Endometrial microvascular endothelial cells (primary cell): ENCODE results near the gene LMBR1L. TPM values are rescaled to one million over a fixed set of nuclear protein-coding genes. Genes with fewer than 3 reads are reported as not detected.

ENCODE experiments used
- in situ Hi-C: cut with HindIII; loops from 2 replicates; pipeline ENCODE4 v1.10.0; 2017; ENCODE audit warnings: low sequenced_read_pairs, low pct_unique_long_range_greater_than_20kb; ENCODE audit errors: inconsistent ontology term
- total RNA-seq: library from RNA; depleted of rRNA; stranded (reverse); fragments of >200 nt; gene quantifications from one replicate; pipeline ENCODE4 v1.2.3, GENCODE V29; 2015; ENCODE audit errors: inconsistent ontology term

LMBR1L gene
- total RNA-seq, 1 donor from 2014 or later: 59.4 TPM

- in situ Hi-C loops: no loop called here
These were observed 16.5 kb upstream of the LMBR1L start for GRCh38 chr12:49126852-49127763.

DNA sequence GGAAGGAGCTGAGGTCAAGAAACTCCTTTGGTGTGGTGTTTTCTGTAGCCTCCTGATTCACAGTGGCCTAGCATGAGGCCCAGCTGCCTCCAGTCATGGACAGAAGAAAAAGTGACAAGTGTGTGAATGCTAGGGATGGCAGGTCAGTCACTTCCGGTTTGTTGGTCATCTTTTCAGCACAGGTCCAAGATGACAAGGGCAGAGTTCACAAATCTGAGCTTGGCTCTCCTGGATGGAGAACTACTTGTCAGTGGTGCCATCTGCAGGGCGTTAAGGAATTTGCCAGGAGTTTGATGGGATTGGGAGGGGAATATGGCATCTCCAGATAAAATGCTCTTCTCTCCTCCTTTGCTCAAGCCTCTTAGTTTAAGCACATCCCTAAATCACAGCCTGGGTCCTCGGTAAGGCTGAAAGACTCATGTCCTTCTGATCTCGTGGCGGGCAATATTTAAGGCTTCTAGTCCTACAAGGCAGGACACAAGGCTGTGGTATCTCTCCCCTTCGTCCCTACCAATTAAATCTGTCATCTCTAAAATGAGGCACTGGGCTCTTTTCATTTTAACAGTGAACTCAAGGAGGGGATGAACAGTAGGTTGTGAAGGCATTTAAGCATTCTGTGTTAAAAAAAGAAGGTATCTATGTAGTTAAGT is 10.5 kb upstream of the LMBR1L start:
- in situ Hi-C loops: no loop called here

GRCh38 chr12:49111206-49111605 is 559 bp upstream of the LMBR1L start:
- in situ Hi-C loops: no loop called here

DNA sequence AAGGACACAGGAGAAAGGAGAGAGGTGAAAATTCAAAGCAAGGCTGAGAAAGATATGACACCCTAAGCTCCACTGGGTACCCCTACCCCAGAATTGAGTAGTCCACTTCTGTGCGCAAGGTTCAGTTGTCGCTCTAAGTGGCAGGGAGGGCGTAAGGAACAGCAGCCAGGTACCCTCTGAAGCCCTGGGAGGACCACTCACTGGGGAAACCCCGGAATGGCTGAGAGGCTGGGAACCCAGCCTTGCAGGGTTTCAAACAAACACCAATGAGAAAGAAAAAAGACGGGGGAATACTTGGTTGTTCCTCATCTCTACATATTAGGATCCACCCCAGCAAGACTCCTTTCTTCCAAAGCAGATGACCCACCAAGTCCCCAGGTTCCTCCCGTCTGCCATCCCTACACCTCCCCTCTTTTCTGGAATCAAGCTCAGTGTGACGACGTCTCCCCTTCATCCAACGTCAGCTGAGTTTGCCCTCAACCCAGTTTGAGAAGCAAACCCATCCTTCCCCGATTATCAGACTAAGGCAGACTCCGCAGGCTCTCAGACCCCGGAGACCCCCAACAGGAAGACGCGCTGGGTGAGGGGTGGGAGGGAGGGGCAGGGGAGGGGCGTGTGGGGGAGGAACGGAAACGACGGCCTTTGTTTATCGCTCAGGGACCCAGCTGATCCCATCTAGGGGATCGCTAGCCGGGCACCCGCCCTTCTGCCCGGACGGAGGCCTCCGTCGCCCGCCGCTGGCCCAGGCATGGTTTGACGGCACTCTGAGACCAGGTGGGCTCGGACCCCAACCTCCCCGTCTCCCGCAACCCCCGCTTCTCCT is 795 bp downstream of the LMBR1L start:
- in situ Hi-C loops: no loop called here

GRCh38 chr12:49108958-49109404 is 1.7 kb downstream of the LMBR1L start:
- in situ Hi-C loops: no loop called here

- in situ Hi-C loops: no loop called here
These were observed 5.1 kb downstream of the LMBR1L start for GRCh38 chr12:49105504-49106084.

DNA sequence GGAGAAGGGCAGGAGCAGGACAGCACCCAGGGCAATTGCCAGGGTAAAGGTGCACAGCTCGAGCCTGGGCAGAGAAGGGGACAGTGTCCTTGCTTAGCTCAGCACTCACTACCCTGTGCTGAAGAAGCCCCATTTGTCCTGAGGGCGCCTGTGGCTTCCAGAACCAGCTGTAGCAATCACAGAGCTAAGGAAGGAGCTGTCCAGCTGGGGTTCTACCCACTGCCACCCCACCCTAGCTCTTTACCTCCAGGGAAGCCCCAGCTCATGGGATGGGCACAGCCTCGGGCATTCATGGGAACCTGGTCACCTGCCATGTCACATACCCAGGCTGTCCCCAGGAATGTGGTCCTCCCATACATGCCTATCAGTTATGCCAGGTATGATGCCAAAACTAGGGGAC is 5.8 kb downstream of the LMBR1L start:
- in situ Hi-C loops: no loop called here

DNA sequence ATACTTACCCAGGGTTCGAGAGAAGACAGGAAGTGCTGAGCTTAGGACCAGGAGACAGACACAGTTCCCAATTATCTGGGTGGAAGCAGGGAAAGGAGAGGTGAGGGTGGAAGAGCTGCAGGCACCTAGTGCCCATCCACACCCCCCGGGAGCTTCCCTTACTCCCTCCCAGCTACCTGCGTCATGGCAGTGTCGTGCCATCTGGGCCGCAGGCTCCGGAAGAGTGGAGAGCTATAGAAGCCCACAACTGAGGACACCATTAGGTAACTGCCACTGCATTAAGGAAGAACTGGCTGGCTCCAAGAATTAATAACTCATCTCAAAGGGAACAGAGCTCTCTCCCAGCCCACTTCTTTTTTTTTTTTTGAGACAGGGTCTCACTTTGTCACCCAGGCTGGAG is 10.3 kb downstream of the LMBR1L start:
- in situ Hi-C loops: no loop called here

DNA sequence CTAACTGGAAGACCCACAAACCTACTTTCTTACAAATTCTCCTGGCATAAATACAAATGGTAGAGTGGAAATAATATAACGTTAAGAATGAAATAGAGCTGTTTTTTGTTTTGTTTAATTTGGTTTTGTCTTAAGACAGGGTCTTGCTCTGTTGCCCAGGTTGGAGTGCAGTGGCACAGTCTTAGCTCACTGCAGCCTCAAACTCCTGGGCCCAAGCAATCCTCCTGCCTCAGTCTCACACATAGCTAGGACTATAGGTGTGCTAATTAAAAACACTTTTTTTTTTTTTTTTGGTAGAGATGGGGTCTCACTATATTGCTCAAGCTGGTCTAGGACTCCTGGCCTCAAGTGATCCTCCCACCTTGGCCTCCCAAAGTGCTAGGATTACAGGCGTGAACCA is 11.9 kb downstream of the LMBR1L start:
- in situ Hi-C loops: no loop called here

DNA sequence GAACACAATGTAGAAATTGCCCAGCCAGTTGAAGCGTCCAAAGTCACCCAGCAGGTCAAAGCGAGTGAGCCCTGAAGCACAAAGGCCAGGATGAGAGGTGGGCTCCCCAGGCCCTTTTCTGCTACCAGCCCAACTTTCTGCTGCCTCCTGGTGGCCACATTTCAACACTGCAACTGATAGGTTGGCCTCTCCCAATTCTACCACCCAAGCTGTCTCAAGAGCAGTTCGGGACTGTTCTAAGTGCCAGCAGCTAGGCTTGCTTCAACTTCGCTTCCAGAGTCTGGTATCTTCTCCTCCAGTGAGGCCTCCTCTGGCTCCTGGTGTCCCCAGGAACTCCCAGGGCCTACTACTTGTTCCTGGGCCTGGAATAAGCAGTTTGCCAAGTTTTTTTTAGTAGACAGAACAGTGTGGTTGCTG is 12.6 kb downstream of the LMBR1L start:
- in situ Hi-C loops: no loop called here

DNA sequence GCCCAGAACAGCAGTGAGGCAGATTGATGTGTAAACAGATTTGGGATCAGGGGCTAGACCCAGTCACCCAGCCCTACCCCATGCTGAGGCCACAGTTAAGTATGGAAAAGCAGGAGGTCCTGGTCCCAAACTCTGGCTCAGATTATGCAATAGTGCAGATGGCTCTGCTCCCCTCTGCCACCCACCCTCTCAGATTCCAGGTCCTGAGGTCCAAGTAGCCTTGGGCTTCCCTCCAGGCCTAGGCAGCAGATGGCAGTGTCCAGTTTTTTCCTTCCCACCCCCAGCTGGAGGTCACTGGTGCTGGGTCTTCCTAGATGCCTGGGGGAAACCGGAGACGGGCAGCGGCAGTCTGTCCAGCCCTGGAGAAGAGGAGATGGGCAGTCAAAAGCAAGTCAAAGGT is 13.3 kb downstream of the LMBR1L start:
- in situ Hi-C loops: no loop called here

DNA sequence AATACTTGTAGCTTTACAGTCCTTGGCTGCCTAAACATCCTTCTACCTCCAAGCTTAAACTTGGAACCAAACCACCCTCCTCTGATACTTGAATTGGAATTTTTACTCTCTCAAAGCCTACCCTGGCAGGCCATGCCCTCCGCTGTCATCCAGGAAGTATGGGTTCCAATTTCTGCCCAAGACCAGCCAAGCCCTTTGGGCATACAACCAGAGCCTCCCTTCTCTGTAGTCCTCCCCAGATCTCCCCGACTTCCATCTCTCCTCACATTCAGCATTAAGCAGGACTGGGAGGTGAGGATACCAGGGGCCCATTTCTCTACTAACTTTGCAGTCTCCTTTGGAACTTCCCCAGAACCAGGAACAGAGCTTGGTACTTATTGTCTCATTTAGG is 15.7 kb downstream of the LMBR1L start:
- in situ Hi-C loops: no loop called here

GRCh38 chr12:49094160-49094974 is 16.3 kb downstream of the LMBR1L start, which contains the start of gene DHH:
Gene DHH (minus strand): TSS chr12:49094801. CDS start chr12:49094512, 289 bp downstream.
- in situ Hi-C loops: no loop called here

DNA sequence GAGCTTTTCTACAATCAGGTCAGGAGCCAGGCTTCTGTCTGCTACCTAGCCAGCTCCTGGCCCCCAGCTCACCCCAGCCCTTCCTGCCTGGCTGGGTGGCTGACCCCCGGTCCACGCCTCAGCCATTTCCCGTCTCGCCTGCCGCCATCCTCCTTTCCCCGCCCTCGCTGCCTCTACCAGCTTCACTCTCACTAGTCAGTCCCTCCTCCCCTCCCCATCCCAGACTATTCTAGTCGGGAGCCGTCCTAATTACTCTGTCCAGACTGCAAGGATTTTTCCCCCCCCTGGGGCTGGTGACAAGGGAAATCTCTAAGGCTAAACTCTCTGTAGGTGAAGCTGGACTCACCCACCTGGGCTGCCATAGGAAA is 16.9 kb downstream of the LMBR1L start:
- in situ Hi-C loops: no loop called here

DNA sequence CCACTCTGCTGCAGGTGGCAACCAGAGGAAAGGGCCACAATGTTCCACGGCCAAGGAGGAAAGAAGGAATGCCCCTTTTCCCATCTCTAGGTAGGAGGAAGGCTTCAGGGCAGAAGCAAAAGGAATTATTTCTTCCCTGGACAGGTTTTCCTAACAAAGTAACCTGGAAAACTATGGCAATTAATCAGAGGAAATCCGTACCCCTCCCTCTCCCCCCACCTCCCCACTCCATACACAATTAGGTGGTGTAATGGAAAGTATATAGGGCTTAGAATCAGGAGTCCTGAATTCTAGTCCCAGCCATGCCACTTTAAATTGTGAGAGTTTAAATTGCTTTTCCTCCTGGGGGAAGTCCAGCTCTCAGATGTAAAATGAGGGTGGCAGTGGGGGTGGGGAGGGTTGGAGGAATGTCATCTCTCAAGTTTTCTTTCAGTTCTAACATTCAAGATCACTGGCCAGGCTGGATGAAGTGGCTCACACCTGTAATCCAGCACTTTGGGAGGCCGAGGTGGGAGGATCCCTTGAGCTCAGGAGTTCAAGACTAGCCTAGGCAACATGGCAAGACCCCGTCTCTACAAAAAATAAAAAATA is 17.7 kb downstream of the LMBR1L start:
- in situ Hi-C loops: no loop called here

GRCh38 chr12:49092086-49092815 is 18.4 kb downstream of the LMBR1L start:
- in situ Hi-C loops: no loop called here

GRCh38 chr12:49091836-49092085 is 18.9 kb downstream of the LMBR1L start:
- in situ Hi-C loops: no loop called here
